Suprapubic skin (tissue), 4 donors: ENCODE measurements around the gene GPR135.

ENCODE experiments used
- CTCF ChIP-seq, 2 donors: fragments of 200-600 bp in 1 of 2; fragments of 450-650 bp in 1 of 2; sonication (generic) in 1 of 2; IDR thresholded peaks; one replicate each; pipeline ENCODE4 v1.5.1; 2016 to 2019; ENCODE audit warnings: antibody characterized with exemption in 2 of 2, mild to moderate bottlenecking in 1 of 2, moderate library complexity in 1 of 2
- EP300 ChIP-seq: sonication (generic); formaldehyde crosslinking; IDR thresholded peaks from one replicate; pipeline ENCODE4 v1.6.1; 2017; ENCODE audit warnings: antibody characterized with exemption
- POLR2A ChIP-seq, 2 donors: fragments of 450-650 bp; IDR thresholded peaks; one replicate each; pipeline ENCODE4 v1.6.1; 2017; ENCODE audit warnings: antibody characterized with exemption in 2 of 2, mild to moderate bottlenecking in 2 of 2, moderate library complexity in 2 of 2
- POLR2AphosphoS5 ChIP-seq, 3 donors: sonication (generic); formaldehyde crosslinking; IDR thresholded peaks; one replicate each; pipeline ENCODE4 v1.6.1; 2017; ENCODE audit warnings: antibody characterized with exemption in 3 of 3

GRCh38 chr14:59509101-59509500, 43.9 kb upstream of the GPR135 start:
- no peak for TF ChIP-seq CTCF (IDR thresholded peaks at IDR 0.05)
- TF ChIP-seq EP300: no peak
- TF ChIP-seq POLR2AphosphoS5 (IDR thresholded peaks at IDR 0.05): no peak
- TF ChIP-seq POLR2A (IDR thresholded peaks at IDR 0.05): no peak
